DMS153 (cell line): ENCODE measurements around the gene NKAIN4.
A peak's percentile ranks its signal among the peaks of the same experiment; 100 is the strongest.

Experiments
- DNase-seq: peaks from one replicate; lab custom pipeline; 2025; lab: John Stamatoyannopoulos, UW

Gene NKAIN4

GRCh38 chr20:63194007-63194796, 60.1 kb downstream of the NKAIN4 start:
- no peak for DNase-seq

DNA sequence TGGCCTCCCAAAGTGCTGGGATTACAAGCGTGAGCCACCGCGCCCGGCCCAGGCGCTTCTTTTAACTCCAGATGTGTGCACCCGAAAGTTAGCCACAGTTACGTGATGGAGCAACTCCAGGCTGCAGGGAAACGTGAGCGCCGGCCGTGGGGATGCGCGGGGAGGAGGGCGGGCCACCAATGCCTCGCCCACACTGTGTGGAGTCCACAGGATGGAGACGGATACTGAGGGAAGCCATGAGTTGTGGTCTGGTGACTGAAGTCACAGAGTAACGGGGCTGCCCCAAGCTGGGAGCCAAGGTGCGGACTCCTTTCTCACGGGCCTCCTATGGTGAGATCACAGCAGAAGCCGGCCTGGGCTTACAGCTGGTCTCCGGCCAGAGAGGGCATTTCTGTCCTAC, 61.5 kb downstream of the NKAIN4 start:
- DNase-seq, result no peak

GRCh38 chr20:63191400-63191799, 62.9 kb downstream of the NKAIN4 start:
- peak; percentile 95 for DNase-seq

DNA sequence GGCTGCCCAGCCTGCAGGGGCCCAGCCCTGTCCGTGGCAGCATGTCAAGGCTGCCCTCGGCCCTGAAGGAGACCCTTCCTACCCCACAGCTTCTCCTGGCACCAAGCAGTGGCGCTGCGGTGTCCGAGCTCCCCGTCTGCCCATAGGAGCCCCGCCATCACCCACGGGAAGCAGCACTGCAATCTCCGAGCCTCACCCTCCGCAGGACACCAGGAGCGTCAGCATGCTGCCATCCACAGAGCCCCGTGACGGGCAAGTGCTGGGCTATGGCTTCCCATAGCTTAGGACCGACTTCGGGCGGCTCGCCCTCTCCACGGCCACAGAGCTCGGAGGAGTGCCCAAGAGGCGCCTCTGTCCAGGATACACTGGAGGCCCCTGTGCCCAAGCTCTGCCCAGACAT, 63.4 kb downstream of the NKAIN4 start:
- no peak for DNase-seq
